Vagina (tissue), 2 donors: ENCODE measurements around the gene TPSG1. TPM values are rescaled to one million over a fixed set of nuclear protein-coding genes. Genes with fewer than 3 reads are reported as not detected.

Experiments
- DNase-seq, 2 donors: peaks; one replicate each; pipeline ENCODE4 v3.0.0-alpha.2; 2017; ENCODE audit errors: extremely low spot score in 2 of 2
- H3K27ac ChIP-seq: fragments of 200-600 bp; sonication (generic); one replicate; pipeline ENCODE4 v1.5.1; 2019
- H3K27me3 ChIP-seq: fragments of 200-600 bp; sonication (generic); one replicate; pipeline ENCODE4 v1.5.1; 2019
- H3K36me3 ChIP-seq, 2 donors: fragments of 200-600 bp; sonication (generic); one replicate each; pipeline ENCODE4 v1.5.1; 2017 to 2019
- H3K4me1 ChIP-seq: fragments of 200-600 bp; sonication (generic); one replicate; pipeline ENCODE4 v1.5.1; 2019
- H3K4me3 ChIP-seq, 2 donors: fragments of 200-600 bp; sonication (generic); 1 replicate in 1 of 2; 2 replicates in 1 of 2; pipeline ENCODE4 v1.5.1; 2016 to 2019
- H3K9me3 ChIP-seq: fragments of 200-600 bp; sonication (generic); one replicate; pipeline ENCODE4 v1.5.1; 2019
- CTCF ChIP-seq, 3 experiments: fragments of 450-650 bp in 2 of 3; fragments of 200-600 bp in 1 of 3; sonication (generic) in 1 of 3; IDR thresholded peaks; one replicate each; pipeline ENCODE4 v1.5.1; 2017 to 2019; ENCODE audit warnings: antibody characterized with exemption in 3 of 3, mild to moderate bottlenecking in 2 of 3, moderate library complexity in 2 of 3
- POLR2A ChIP-seq, 2 donors: fragments of 450-650 bp; IDR thresholded peaks; one replicate each; pipeline ENCODE4 v1.6.1; 2017; ENCODE audit warnings: antibody characterized with exemption in 2 of 2, mild to moderate bottlenecking in 2 of 2, moderate library complexity in 2 of 2
- POLR2AphosphoS5 ChIP-seq, 2 donors: sonication (generic); formaldehyde crosslinking; IDR thresholded peaks; one replicate each; pipeline ENCODE4 v1.9.0; 2017; ENCODE audit warnings: antibody characterized with exemption in 2 of 2, mild to moderate bottlenecking in 2 of 2, low read depth in 1 of 2; ENCODE audit not compliant: insufficient read depth in 1 of 2
- intact Hi-C: fragments of 100-400 bp; cut with DNase I; formaldehyde crosslinking; loops from one replicate; pipeline ENCODE4 v1.15.1; 2023
- total RNA-seq: library from RNA; depleted of rRNA; stranded (reverse); fragments of >200 nt; gene quantifications from one replicate; pipeline ENCODE4 v1.2.3, GENCODE V29; 2016

TPSG1 gene
- total RNA-seq, 1 donor from 2014 or later: not detected

- peaks cover 7% of the 10 kb centered on the region for H3K4me1 ChIP-seq
- intact Hi-C loops: no loop called here
- TF ChIP-seq POLR2A (IDR thresholded peaks at IDR 0.05): no peak
- TF ChIP-seq POLR2AphosphoS5 (IDR thresholded peaks at IDR 0.05; ENCODE audit: insufficient read depth in 1 of 2, low read depth in 1 of 2): no peak
- no peak for TF ChIP-seq CTCF (IDR thresholded peaks at IDR 0.05)
- H3K27me3 ChIP-seq: peaks cover 8% of the 10 kb centered on the region
- H3K9me3 ChIP-seq: no peaks in the 10 kb centered on the region
- no peaks in the 10 kb centered on the region for H3K36me3 ChIP-seq
- H3K27ac ChIP-seq: no peak overlapping the region
- no peak overlapping the region for H3K4me3 ChIP-seq
- no peak for DNase-seq
Measured at GRCh38 chr16:1260101-1260680, 35.1 kb upstream of the TPSG1 start.

- Histone ChIP-seq H3K4me1 (peaks cover 7% of the 10 kb centered on the region), H3K36me3 (no peaks in the 10 kb centered on the region), H3K27me3 (peaks cover 8% of the 10 kb centered on the region), H3K4me3 (no peak overlapping the region), H3K9me3 (no peaks in the 10 kb centered on the region), H3K27ac (no peak overlapping the region)
- DNase-seq: no peak
- TF ChIP-seq POLR2A (IDR thresholded peaks at IDR 0.05): no peak
- no peak for TF ChIP-seq POLR2AphosphoS5 (IDR thresholded peaks at IDR 0.05; ENCODE audit: insufficient read depth in 1 of 2, low read depth in 1 of 2)
- no peak for TF ChIP-seq CTCF (IDR thresholded peaks at IDR 0.05)
- intact Hi-C loops: no loop called here
Measured at GRCh38 chr16:1259760-1260068, 34.6 kb upstream of the TPSG1 start.

- intact Hi-C loops: no loop called here
- peaks cover 8% of the 10 kb centered on the region for H3K27me3 ChIP-seq
Measured at GRCh38 chr16:1258906-1259759, 34.1 kb upstream of the TPSG1 start.

GRCh38 chr16:1258225-1258600 is 33.1 kb upstream of the TPSG1 start:
- H3K27me3 ChIP-seq: peaks cover 8% of the 10 kb centered on the region
- peaks cover 7% of the 10 kb centered on the region for H3K4me1 ChIP-seq
- H3K9me3 ChIP-seq: no peaks in the 10 kb centered on the region
- H3K27ac ChIP-seq: no peak overlapping the region
- no peak overlapping the region for H3K4me3 ChIP-seq
- no peak for TF ChIP-seq POLR2AphosphoS5 (IDR thresholded peaks at IDR 0.05; ENCODE audit: insufficient read depth in 1 of 2, low read depth in 1 of 2)
- intact Hi-C loops: no loop called here
- no peak for DNase-seq
- H3K36me3 ChIP-seq: no peaks in the 10 kb centered on the region

More at GRCh38 chr16:1258906-1259759, 34.1 kb upstream of the TPSG1 start:
- DNase-seq: no peak
- no peak for TF ChIP-seq POLR2AphosphoS5 (IDR thresholded peaks at IDR 0.05; ENCODE audit: insufficient read depth in 1 of 2, low read depth in 1 of 2)
- TF ChIP-seq POLR2A (IDR thresholded peaks at IDR 0.05): no peak
- no peak for TF ChIP-seq CTCF (IDR thresholded peaks at IDR 0.05)
- Histone ChIP-seq H3K27ac (no peak overlapping the region), H3K36me3 (no peaks in the 10 kb centered on the region), H3K4me3 (no peak overlapping the region), H3K9me3 (no peaks in the 10 kb centered on the region), H3K4me1 (peaks cover 7% of the 10 kb centered on the region)

GRCh38 chr16:1257561-1258224 is 32.6 kb upstream of the TPSG1 start:
- H3K27ac ChIP-seq: no peak overlapping the region
- H3K4me3 ChIP-seq: no peak overlapping the region
- intact Hi-C loops: no loop called here
- no peak for DNase-seq
- no peak for TF ChIP-seq CTCF (IDR thresholded peaks at IDR 0.05)
- TF ChIP-seq POLR2A (IDR thresholded peaks at IDR 0.05): no peak
- H3K27me3 ChIP-seq: peaks cover 8% of the 10 kb centered on the region
- no peaks in the 10 kb centered on the region for H3K36me3 ChIP-seq
- peaks cover 7% of the 10 kb centered on the region for H3K4me1 ChIP-seq
- no peaks in the 10 kb centered on the region for H3K9me3 ChIP-seq
